SK-N-SH treated with all-trans-retinoic acid at 6 μM for 48 hours (cell line): ENCODE data around the gene LPIN2.

Experiments used
- BACH2 ChIP-seq: fragments of 250-450 bp; sonication (Bioruptor Pico); IDR thresholded peaks from 2 replicates; pipeline ENCODE4 v1.9.0; 2021; ENCODE audit warnings: mild to moderate bottlenecking, borderline replicate concordance
- CSDC2 ChIP-seq: fragments of 250-450 bp; sonication (Bioruptor Pico); IDR thresholded peaks from 2 replicates; pipeline ENCODE4 v1.5.0; 2020; ENCODE audit warnings: mild to moderate bottlenecking, moderate library complexity
- OSR1 ChIP-seq: fragments of 250-450 bp; sonication (Bioruptor Pico); IDR thresholded peaks from 2 replicates; pipeline ENCODE4 v1.8.0; 2022; ENCODE audit warnings: moderate library complexity, mild to moderate bottlenecking, inconsistent platforms
- RARB ChIP-seq: fragments of 250-450 bp; sonication (Bioruptor Pico); IDR thresholded peaks from 2 replicates; pipeline ENCODE4 v1.8.0; 2021; ENCODE audit warnings: mild to moderate bottlenecking, moderate library complexity
- SNAI2 ChIP-seq: fragments of 250-450 bp; sonication (Bioruptor Pico); IDR thresholded peaks from 2 replicates; pipeline ENCODE4 v1.5.0; 2020; ENCODE audit warnings: mild to moderate bottlenecking, moderate library complexity
- TF ChIP-seq, protein P1 (sequence below): fragments of 250-450 bp; sonication (Bioruptor Pico); IDR thresholded peaks from 2 replicates; pipeline ENCODE4 v1.5.0; 2020; ENCODE audit warnings: mild to moderate bottlenecking, moderate library complexity

DNA sequence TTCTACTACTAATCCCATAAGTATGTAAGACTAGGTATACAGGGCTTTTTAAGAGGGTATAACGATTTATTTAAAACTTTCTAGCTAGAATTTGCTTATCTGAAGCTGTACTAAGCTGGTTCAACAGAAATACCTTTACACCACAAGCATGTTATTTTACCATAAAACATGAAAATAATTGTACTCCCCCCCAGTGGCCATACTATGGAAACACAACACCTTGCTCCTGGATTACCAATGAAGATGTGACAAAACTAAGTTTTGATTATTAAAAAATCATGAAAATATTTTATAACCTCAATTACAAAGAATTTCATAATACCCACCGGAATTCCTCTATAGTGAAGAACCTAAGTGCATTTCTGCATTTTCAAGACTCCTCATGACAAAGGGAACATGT is 27.3 kb downstream of the LPIN2 start:
- TF ChIP-seq BACH2 (no peak), RARB (CRISPR knock-in tag) (no peak), CSDC2 (CRISPR knock-in tag) (no peak), OSR1 (CRISPR knock-in tag) (no peak), SNAI2 (CRISPR knock-in tag) (no peak)
- TF ChIP-seq, protein P1, sequence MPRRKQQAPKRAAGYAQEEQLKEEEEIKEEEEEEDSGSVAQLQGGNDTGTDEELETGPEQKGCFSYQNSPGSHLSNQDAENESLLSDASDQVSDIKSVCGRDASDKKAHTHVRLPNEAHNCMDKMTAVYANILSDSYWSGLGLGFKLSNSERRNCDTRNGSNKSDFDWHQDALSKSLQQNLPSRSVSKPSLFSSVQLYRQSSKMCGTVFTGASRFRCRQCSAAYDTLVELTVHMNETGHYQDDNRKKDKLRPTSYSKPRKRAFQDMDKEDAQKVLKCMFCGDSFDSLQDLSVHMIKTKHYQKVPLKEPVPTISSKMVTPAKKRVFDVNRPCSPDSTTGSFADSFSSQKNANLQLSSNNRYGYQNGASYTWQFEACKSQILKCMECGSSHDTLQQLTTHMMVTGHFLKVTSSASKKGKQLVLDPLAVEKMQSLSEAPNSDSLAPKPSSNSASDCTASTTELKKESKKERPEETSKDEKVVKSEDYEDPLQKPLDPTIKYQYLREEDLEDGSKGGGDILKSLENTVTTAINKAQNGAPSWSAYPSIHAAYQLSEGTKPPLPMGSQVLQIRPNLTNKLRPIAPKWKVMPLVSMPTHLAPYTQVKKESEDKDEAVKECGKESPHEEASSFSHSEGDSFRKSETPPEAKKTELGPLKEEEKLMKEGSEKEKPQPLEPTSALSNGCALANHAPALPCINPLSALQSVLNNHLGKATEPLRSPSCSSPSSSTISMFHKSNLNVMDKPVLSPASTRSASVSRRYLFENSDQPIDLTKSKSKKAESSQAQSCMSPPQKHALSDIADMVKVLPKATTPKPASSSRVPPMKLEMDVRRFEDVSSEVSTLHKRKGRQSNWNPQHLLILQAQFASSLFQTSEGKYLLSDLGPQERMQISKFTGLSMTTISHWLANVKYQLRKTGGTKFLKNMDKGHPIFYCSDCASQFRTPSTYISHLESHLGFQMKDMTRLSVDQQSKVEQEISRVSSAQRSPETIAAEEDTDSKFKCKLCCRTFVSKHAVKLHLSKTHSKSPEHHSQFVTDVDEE, result no peak
